ENCODE results near the gene KLK8.

DNA sequence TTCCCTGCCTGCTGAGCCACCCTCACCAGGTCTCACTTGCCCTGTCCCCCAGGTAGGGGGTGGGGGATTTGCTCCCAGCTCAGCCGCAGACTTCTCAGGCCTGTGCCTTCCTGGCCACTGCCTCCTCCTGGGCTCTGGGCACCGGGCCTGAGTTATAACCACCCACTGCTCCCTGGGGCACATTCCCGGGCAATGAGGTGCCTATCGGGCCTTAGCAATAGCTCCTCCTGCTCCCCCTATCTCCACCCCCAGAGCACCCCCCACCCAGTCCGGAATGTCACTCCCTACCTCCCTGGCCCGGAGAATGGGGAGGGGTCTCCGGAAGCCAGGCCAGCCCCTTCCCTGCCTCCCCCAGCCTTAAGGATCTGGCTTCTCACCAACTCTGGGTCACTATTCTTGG is 48.5 kb downstream of the KLK8 start, which contains the start of gene KLK5:
- no peak for TF ChIP-seq TAF1 (IDR thresholded peaks at IDR 0.05; ENCODE audit: borderline replicate concordance, insufficient read depth, low read length)
- TF ChIP-seq FOXP2 (optimal IDR thresholded peaks at IDR 0.05; ENCODE audit: borderline replicate concordance, extremely low read depth, extremely low read length, insufficient read depth): no peak
